Liver (tissue), 9 donors: ENCODE results near the gene PELI2. TPM values are rescaled to one million over a fixed set of nuclear protein-coding genes. Genes with fewer than 3 reads are reported as not detected.
"Not testable (repeated sequence)": the region's sequence is repeated elsewhere in the genome, so short reads cannot be mapped to it uniquely, and the experiment has no call there.

Source experiments
- DNase-seq: peaks from one replicate; pipeline ENCODE4 v3.0.0-alpha.2; 2017; ENCODE audit warnings: low spot score
- H3K27ac ChIP-seq, 2 donors: one replicate each; pipeline ENCODE4 v1.7.0; 2013; ENCODE audit warnings: inconsistent platforms in 2 of 2, low read length in 2 of 2, control low read depth in 1 of 2, low read depth in 1 of 2, mild to moderate bottlenecking in 1 of 2
- H3K27me3 ChIP-seq, 4 donors: one replicate each; pipeline versions ENCODE4 v1.6.1 to v1.7.0; 2013; ENCODE audit warnings: low read length in 3 of 4, inconsistent platforms in 1 of 4, mild to moderate bottlenecking in 1 of 4, moderate library complexity in 1 of 4; ENCODE audit not compliant: control insufficient read depth in 4 of 4, insufficient read depth in 4 of 4
- H3K36me3 ChIP-seq, 4 donors: one replicate each; pipeline versions ENCODE4 v1.6.1 to v1.7.0; 2013; ENCODE audit warnings: low read length in 3 of 4, mild to moderate bottlenecking in 3 of 4, low read depth in 1 of 4, moderate library complexity in 1 of 4; ENCODE audit not compliant: control insufficient read depth in 4 of 4, insufficient read depth in 3 of 4
- H3K4me1 ChIP-seq, 4 donors: one replicate each; pipeline versions ENCODE4 v1.6.1 to v1.7.0; 2013; ENCODE audit warnings: low read length in 3 of 4, mild to moderate bottlenecking in 3 of 4, moderate library complexity in 1 of 4; ENCODE audit not compliant: control insufficient read depth in 4 of 4, insufficient read depth in 4 of 4
- H3K4me3 ChIP-seq, 3 donors: one replicate each; pipeline versions ENCODE4 v1.6.1 to v1.7.0; 2013; ENCODE audit warnings: low read length in 3 of 3, control low read depth in 1 of 3, low read depth in 1 of 3, mild to moderate bottlenecking in 1 of 3
- H3K9ac ChIP-seq, 2 donors: one replicate each; pipeline ENCODE4 v1.7.0; 2013; ENCODE audit warnings: low read length in 2 of 2, mild to moderate bottlenecking in 2 of 2, moderate library complexity in 2 of 2, control low read depth in 1 of 2, low read depth in 1 of 2
- H3K9me3 ChIP-seq, 4 donors: one replicate each; pipeline versions ENCODE4 v1.6.1 to v1.7.0; 2013; ENCODE audit warnings: low read length in 3 of 4; ENCODE audit not compliant: control insufficient read depth in 4 of 4
- EGR1 ChIP-seq, 2 donors: IDR thresholded peaks; 2 replicates each; pipeline ENCODE4 v1.6.1; 2016 to 2018; ENCODE audit warnings: antibody characterized with exemption in 2 of 2, low read depth in 2 of 2
- FOXA1 ChIP-seq: IDR thresholded peaks from 2 replicates; pipeline ENCODE4 v1.6.1; 2016; ENCODE audit warnings: antibody characterized with exemption
- FOXA2 ChIP-seq: IDR thresholded peaks from 2 replicates; pipeline ENCODE4 v1.6.1; 2016; ENCODE audit warnings: antibody characterized with exemption
- GABPA ChIP-seq, 2 donors: IDR thresholded peaks in 1 of 2; conservative IDR thresholded peaks in 1 of 2; 2 replicates each; pipeline ENCODE4 v1.6.1; 2016; ENCODE audit warnings: antibody characterized with exemption in 2 of 2, mild to moderate bottlenecking in 1 of 2, moderate library complexity in 1 of 2
- HNF4A ChIP-seq, 2 donors: conservative IDR thresholded peaks; 2 replicates each; pipeline ENCODE4 v1.6.1; 2016; ENCODE audit warnings: antibody characterized with exemption in 2 of 2, mild to moderate bottlenecking in 2 of 2
- HNF4G ChIP-seq: IDR thresholded peaks from 2 replicates; pipeline ENCODE4 v1.6.1; 2016; ENCODE audit warnings: antibody characterized with exemption
- JUND ChIP-seq, 2 donors: IDR thresholded peaks; 2 replicates each; pipeline ENCODE4 v1.6.1; 2016; ENCODE audit warnings: antibody characterized with exemption in 2 of 2
- NR2F2 ChIP-seq: IDR thresholded peaks from 2 replicates; pipeline ENCODE4 v1.6.1; 2016; ENCODE audit warnings: antibody characterized with exemption
- RXRA ChIP-seq, 2 donors: IDR thresholded peaks; 2 replicates each; pipeline ENCODE4 v1.6.1; 2017 to 2018; ENCODE audit warnings: antibody characterized with exemption in 2 of 2, mild to moderate bottlenecking in 1 of 2
- TAF1 ChIP-seq: conservative IDR thresholded peaks from 2 replicates; pipeline ENCODE4 v1.6.1; 2016; ENCODE audit warnings: antibody characterized with exemption, mild to moderate bottlenecking
- YY1 ChIP-seq: IDR thresholded peaks from 2 replicates; pipeline ENCODE4 v1.6.1; 2016; ENCODE audit warnings: antibody characterized with exemption, mild to moderate bottlenecking
- WGBS: extraction: QIAGEN DNeasy Blood & Tissue Kit; methylation state at CpG from one replicate; pipeline ENCODE4 v1.1.7; 2013; 5-methylcytosine and 5-hydroxymethylcytosine counted together
- polyA plus RNA-seq, 2 donors: library from polyadenylated mRNA; stranded (reverse) in 1 of 2; unstranded in 1 of 2; fragments of 200-250 nt in 1 of 2; fragments of >200 nt in 1 of 2; fragmentation: Nextera tagmentation in 1 of 2; extraction: Ambion mirVana in 1 of 2; gene quantifications; one replicate each; pipeline versions ENCODE4 v1.2.1 to v1.2.3, GENCODE V29; 2013 to 2015
- total RNA-seq, 2 donors: library from RNA; depleted of rRNA; stranded (reverse); fragments of >200 nt; gene quantifications; one replicate each; pipeline ENCODE4 v1.2.3, GENCODE V29; 2014
- TF ChIP-seq, protein P1 (sequence below): IDR thresholded peaks from 2 replicates; pipeline ENCODE4 v1.6.1; 2016; ENCODE audit warnings: antibody characterized with exemption
- TF ChIP-seq, protein P2 (sequence below): IDR thresholded peaks from 2 replicates; pipeline ENCODE4 v1.6.1; 2016; ENCODE audit warnings: antibody characterized with exemption, mild to moderate bottlenecking
- TF ChIP-seq, protein P3 (sequence below): IDR thresholded peaks from 2 replicates; pipeline ENCODE4 v1.6.1; 2016; ENCODE audit warnings: antibody characterized with exemption
- TF ChIP-seq, protein P4 (sequence below): IDR thresholded peaks from 2 replicates; pipeline ENCODE4 v1.6.1; 2016; ENCODE audit warnings: antibody characterized with exemption
- donor health status: healthy.
- donor health status: healthy.
- donor health status: healthy.
- donor health status: healthy.
- donor health status: healthy.

The PELI2 gene
- total and polyA plus RNA-seq, 4 donors, result 0.68 to 2.9 (median 1.2) TPM

DNA sequence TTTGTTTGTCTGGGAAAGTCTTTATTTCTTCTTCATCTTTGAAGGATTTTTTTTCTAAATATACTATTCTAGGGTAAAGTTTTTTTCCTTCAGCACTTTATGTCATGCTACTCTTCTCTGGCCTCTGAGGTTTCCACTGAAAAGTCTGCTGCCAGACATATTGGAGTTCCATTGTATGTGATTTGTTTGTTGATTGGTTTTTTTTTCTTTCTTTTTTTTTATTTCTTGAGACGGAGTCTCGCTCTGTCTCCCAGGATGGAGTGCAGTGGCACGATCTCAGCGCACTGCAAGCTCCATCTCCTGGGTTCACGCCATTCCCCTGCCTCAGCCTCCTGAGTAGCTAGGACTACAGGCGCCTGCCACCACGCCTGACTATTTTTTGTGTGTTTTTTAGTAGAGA, 48.4 kb downstream of the PELI2 start:
- H3K9ac ChIP-seq, H3K36me3 ChIP-seq, H3K4me1 ChIP-seq, H3K27me3 ChIP-seq, H3K4me3 ChIP-seq, H3K27ac ChIP-seq, H3K9me3 ChIP-seq, DNase-seq: not testable (repeated sequence)
- WGBS, result 96% methylated on average over 7 of the region's 7 CpGs

DNA sequence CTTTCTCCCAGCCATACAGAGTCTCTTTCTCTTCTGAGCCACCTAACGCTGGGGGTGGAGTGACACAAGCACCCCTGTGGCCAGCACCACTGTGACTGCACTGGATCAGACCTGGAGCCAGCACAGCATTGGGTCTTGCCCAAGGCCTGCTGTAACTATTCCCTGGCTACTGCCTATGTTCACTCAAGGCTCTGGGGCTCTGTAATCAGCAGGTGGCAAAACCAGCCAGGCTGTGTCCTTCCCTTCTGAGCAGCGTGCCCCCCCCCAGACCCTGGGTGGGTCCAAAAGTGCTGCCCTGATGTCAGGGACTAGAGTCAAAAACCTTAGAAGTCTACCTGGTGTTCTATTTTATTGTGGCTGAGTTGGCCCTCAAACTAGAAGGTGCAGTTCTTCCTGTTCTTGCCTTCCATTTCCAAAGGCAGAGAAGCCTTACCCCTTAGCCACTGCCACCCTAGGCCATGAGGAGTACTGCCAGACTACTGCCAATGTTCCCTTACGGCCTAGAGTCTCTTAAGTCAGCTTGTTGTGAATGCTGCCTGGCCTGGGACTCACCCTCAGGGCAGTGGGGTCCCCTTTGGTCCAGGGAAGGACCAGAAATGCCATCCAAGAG, 49.9 kb downstream of the PELI2 start:
- TF ChIP-seq, protein P1, sequence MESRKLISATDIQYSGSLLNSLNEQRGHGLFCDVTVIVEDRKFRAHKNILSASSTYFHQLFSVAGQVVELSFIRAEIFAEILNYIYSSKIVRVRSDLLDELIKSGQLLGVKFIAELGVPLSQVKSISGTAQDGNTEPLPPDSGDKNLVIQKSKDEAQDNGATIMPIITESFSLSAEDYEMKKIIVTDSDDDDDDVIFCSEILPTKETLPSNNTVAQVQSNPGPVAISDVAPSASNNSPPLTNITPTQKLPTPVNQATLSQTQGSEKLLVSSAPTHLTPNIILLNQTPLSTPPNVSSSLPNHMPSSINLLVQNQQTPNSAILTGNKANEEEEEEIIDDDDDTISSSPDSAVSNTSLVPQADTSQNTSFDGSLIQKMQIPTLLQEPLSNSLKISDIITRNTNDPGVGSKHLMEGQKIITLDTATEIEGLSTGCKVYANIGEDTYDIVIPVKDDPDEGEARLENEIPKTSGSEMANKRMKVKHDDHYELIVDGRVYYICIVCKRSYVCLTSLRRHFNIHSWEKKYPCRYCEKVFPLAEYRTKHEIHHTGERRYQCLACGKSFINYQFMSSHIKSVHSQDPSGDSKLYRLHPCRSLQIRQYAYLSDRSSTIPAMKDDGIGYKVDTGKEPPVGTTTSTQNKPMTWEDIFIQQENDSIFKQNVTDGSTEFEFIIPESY, result no peak
- TF ChIP-seq YY1 (no peak), HNF4A (conservative IDR thresholded peaks at IDR 0.05) (no peak), JUND (IDR thresholded peaks at IDR 0.05) (no peak), FOXA2 (no peak)
- DNase-seq, result no peak
- Histone ChIP-seq H3K27me3 (no peaks in the 10 kb centered on the region), H3K4me3 (no peak overlapping the region), H3K9ac (no peak overlapping the region), H3K27ac (no peak overlapping the region), H3K36me3 (no peaks in the 10 kb centered on the region), H3K4me1 (no peaks in the 10 kb centered on the region), H3K9me3 (peaks cover 0 to 6% (median 3%) of the 10 kb centered on the region in 4 donors)
- WGBS, result 94% methylated on average over 3 of the region's 3 CpGs

DNA sequence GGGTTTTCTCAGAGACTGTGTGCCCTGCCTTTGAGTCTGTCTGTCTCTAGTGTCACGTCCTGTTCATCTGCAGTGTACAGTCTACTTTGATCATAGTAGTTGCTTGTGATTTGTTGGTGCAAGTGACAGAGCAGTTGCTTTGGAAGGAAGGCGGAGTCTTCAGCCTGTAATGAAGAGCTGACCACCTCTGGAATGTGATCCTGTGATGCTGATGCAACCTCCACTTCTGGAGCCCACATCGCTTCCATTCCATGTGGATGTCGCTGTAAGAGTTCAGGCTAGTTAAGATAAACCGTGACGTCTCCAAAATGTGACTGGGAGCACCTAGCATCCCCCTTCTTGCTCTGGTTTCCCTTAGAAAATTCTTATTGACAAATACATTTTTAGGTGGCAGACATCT, 51.8 kb downstream of the PELI2 start:
- no peak overlapping the region for H3K9ac ChIP-seq
- no peak overlapping the region for H3K4me3 ChIP-seq
- no peak overlapping the region for H3K27ac ChIP-seq
- H3K36me3 ChIP-seq, result no peaks in the 10 kb centered on the region
- 96% methylated on average over 6 of the region's 6 CpGs for WGBS
- no peaks in the 10 kb centered on the region for H3K4me1 ChIP-seq
- no peaks in the 10 kb centered on the region for H3K27me3 ChIP-seq
- no peaks in the 10 kb centered on the region for H3K9me3 ChIP-seq
- no peak for DNase-seq
- TF ChIP-seq YY1, result no peak
- TF ChIP-seq, protein P2, sequence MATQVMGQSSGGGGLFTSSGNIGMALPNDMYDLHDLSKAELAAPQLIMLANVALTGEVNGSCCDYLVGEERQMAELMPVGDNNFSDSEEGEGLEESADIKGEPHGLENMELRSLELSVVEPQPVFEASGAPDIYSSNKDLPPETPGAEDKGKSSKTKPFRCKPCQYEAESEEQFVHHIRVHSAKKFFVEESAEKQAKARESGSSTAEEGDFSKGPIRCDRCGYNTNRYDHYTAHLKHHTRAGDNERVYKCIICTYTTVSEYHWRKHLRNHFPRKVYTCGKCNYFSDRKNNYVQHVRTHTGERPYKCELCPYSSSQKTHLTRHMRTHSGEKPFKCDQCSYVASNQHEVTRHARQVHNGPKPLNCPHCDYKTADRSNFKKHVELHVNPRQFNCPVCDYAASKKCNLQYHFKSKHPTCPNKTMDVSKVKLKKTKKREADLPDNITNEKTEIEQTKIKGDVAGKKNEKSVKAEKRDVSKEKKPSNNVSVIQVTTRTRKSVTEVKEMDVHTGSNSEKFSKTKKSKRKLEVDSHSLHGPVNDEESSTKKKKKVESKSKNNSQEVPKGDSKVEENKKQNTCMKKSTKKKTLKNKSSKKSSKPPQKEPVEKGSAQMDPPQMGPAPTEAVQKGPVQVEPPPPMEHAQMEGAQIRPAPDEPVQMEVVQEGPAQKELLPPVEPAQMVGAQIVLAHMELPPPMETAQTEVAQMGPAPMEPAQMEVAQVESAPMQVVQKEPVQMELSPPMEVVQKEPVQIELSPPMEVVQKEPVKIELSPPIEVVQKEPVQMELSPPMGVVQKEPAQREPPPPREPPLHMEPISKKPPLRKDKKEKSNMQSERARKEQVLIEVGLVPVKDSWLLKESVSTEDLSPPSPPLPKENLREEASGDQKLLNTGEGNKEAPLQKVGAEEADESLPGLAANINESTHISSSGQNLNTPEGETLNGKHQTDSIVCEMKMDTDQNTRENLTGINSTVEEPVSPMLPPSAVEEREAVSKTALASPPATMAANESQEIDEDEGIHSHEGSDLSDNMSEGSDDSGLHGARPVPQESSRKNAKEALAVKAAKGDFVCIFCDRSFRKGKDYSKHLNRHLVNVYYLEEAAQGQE, result no peak
- TF ChIP-seq, protein P3, sequence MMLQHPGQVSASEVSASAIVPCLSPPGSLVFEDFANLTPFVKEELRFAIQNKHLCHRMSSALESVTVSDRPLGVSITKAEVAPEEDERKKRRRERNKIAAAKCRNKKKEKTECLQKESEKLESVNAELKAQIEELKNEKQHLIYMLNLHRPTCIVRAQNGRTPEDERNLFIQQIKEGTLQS, result no peak
- TF ChIP-seq FOXA1, result no peak
- TF ChIP-seq RXRA (IDR thresholded peaks at IDR 0.05), result no peak
- TF ChIP-seq GABPA (IDR thresholded peaks at IDR 0.05 in 1 of 2, conservative IDR thresholded peaks at IDR 0.05 in 1 of 2), result no peak
- TF ChIP-seq EGR1 (IDR thresholded peaks at IDR 0.05; ENCODE audit: low read depth in 2 of 2), result no peak
- no peak for TF ChIP-seq FOXA2
- TF ChIP-seq HNF4G, result no peak
- TF ChIP-seq, protein P4, sequence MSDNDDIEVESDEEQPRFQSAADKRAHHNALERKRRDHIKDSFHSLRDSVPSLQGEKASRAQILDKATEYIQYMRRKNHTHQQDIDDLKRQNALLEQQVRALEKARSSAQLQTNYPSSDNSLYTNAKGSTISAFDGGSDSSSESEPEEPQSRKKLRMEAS, result no peak
- no peak for TF ChIP-seq NR2F2
- TF ChIP-seq JUND (IDR thresholded peaks at IDR 0.05), result no peak
- TF ChIP-seq TAF1, result no peak
- no peak for TF ChIP-seq HNF4A (conservative IDR thresholded peaks at IDR 0.05)
